HG03095 (cell line): Measurements from ENCODE around the gene ZNF311.
A peak's percentile ranks its signal among the peaks of the same experiment; 100 is the strongest.

ENCODE experiments used
- ATAC-seq: cut with Tn5 transposase; IDR thresholded peaks from one replicate; pipeline ENCODE4 v1.9.1; 2021; ENCODE audit warnings: moderate library complexity; ENCODE audit not compliant: unreplicated experiment

ZNF311 gene

GRCh38 chr6:29005183-29005885 lies at the start of gene ZNF311:
Gene ZNF311 (minus strand): TSS chr6:29005315. CDS start chr6:29003954, 1,361 bp downstream.
- no peak for ATAC-seq

GRCh38 chr6:29051680-29052079 lies 46.6 kb upstream of the ZNF311 start:
- no peak for ATAC-seq

GRCh38 chr6:29045075-29045474 lies 40.0 kb upstream of the ZNF311 start, which contains the start of gene OR2W1:
Gene OR2W1 (minus strand): TSS chr6:29045175. CDS start chr6:29045175, 0 bp downstream.
- ATAC-seq, result no peak

GRCh38 chr6:29035951-29036350 lies 30.8 kb upstream of the ZNF311 start:
- no peak for ATAC-seq

GRCh38 chr6:29028821-29029220 lies 23.7 kb upstream of the ZNF311 start:
- no peak for ATAC-seq

GRCh38 chr6:29025927-29026585 lies 20.9 kb upstream of the ZNF311 start:
- no peak for ATAC-seq

- no peak for ATAC-seq
Observed at GRCh38 chr6:29021434-29021833, 16.3 kb upstream of the ZNF311 start.

- no peak for ATAC-seq
Observed at GRCh38 chr6:29019629-29020028, 14.5 kb upstream of the ZNF311 start.

GRCh38 chr6:29017428-29017802 lies 12.3 kb upstream of the ZNF311 start:
- ATAC-seq, result no peak

GRCh38 chr6:29016559-29017427 lies 11.7 kb upstream of the ZNF311 start:
- ATAC-seq, result peak; percentile 76

GRCh38 chr6:29014729-29015608 lies 9.9 kb upstream of the ZNF311 start:
- no peak for ATAC-seq

GRCh38 chr6:29011276-29011734 lies 6.2 kb upstream of the ZNF311 start:
- ATAC-seq, result no peak

GRCh38 chr6:29009358-29009757 lies 4.2 kb upstream of the ZNF311 start:
- no peak for ATAC-seq

GRCh38 chr6:29008089-29008488 lies 3.0 kb upstream of the ZNF311 start:
- ATAC-seq, result no peak

GRCh38 chr6:28996844-28997510 lies 8.1 kb downstream of the ZNF311 start:
- no peak for ATAC-seq

- ATAC-seq, result no peak
Observed at GRCh38 chr6:28995093-28995650, 9.9 kb downstream of the ZNF311 start.

- no peak for ATAC-seq
Observed at GRCh38 chr6:28988536-28989311, 16.4 kb downstream of the ZNF311 start.

- ATAC-seq, result no peak
Observed at GRCh38 chr6:28985462-28986164, 19.5 kb downstream of the ZNF311 start.
